ENCODE data around the gene OR6J1.
"Not testable (repeated sequence)": the region's sequence is repeated elsewhere in the genome, so short reads cannot be mapped to it uniquely, and the experiment has no call there.

DNA sequence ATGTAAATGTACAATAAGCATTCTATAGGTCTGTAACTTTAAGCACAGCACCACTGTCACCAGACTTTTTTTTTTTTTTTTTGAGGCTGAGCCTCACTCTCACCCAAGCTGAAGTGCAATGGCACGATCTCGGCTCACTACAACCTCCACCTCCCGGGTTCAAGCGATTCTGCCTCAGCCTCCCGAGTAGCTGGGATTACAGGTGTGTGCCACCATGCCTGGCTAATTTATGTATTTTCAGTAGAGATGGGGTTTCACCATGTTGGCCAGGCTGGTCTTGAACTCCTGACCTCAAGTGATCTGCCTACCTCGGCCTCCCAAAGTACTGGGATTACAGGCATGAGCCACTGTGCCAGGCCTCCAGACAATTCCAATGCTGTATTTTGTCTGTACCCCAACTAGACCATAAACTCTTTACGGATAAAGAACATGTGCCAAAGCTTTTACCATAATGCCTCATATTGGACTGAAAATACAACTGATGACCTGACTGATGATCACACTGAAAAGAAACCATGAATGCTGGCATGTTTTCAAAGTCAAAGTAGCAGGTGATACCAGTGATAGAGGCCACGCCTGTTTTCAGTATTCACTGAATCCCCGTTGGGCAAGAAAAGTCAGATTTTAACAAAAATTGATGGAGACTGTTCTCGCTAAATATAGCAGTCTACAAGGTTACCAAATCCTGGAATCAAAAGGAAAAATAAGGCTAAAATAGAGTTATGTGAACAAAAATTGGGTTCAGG is 56.3 kb downstream of the OR6J1 start:
- TF ChIP-seq, protein P1, sequence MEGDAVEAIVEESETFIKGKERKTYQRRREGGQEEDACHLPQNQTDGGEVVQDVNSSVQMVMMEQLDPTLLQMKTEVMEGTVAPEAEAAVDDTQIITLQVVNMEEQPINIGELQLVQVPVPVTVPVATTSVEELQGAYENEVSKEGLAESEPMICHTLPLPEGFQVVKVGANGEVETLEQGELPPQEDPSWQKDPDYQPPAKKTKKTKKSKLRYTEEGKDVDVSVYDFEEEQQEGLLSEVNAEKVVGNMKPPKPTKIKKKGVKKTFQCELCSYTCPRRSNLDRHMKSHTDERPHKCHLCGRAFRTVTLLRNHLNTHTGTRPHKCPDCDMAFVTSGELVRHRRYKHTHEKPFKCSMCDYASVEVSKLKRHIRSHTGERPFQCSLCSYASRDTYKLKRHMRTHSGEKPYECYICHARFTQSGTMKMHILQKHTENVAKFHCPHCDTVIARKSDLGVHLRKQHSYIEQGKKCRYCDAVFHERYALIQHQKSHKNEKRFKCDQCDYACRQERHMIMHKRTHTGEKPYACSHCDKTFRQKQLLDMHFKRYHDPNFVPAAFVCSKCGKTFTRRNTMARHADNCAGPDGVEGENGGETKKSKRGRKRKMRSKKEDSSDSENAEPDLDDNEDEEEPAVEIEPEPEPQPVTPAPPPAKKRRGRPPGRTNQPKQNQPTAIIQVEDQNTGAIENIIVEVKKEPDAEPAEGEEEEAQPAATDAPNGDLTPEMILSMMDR (IDR thresholded peaks at IDR 0.05; ENCODE audit: low read depth, low read length, poor library complexity, severe bottlenecking): not testable (repeated sequence)
- not testable (repeated sequence) for TF ChIP-seq EZH2phosphoT487 (IDR thresholded peaks at IDR 0.05; ENCODE audit: borderline replicate concordance, low read length)

Data from DOHH2 (cell line).